Measurements from ENCODE around the gene MLXIP. TPM values are rescaled to one million over a fixed set of nuclear protein-coding genes. Genes with fewer than 3 reads are reported as not detected.

The MLXIP gene
- total RNA-seq, 1 experiment from 2014 or later = 32.4 TPM

DNA sequence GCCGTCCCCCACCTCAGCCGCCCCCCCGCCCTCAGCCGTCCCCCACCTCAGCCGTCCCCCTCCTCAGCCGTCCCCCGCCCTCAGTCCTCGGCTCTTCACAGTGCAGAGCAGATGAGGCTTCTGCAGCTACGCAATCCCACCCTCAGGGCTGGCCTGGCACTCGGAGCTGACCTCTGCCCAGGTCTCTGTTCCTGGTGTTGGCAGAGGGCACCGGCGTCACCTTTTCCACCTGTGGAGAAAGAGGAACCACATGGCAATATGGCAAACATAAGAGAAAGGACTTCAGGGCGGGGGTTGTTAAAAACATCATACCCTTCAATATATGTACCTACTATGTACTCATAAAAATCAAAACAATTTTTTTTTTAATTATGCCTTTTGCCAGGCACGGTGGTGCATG is 45.8 kb downstream of the MLXIP start:
- Histone ChIP-seq H3K56ac (ENCODE audit: insufficient read length, low read depth, low read length) (no peak overlapping the region), H3K14ac (ENCODE audit: insufficient read depth, low read length) (no peak overlapping the region), H2BK15ac (ENCODE audit: low read depth, low read length) (no peak overlapping the region), H3K23ac (ENCODE audit: insufficient read length, low read depth, low read length) (no peak overlapping the region), H3K4ac (ENCODE audit: low read depth, low read length) (no peak overlapping the region), H3K79me2 (ENCODE audit: insufficient read depth, low read length) (no peaks in the 10 kb centered on the region; the same call in 1 of the 2 replicates), H3K27ac (ENCODE audit: insufficient read length, low read depth, low read length) (no peak overlapping the region), H4K5ac (ENCODE audit: insufficient read length, low read depth, low read length) (no peak overlapping the region), H2AK5ac (ENCODE audit: insufficient read length, low read length) (no peak overlapping the region), H2BK12ac (ENCODE audit: insufficient read length, low read depth, low read length) (no peak overlapping the region), H3K9ac (ENCODE audit: extremely low read depth, insufficient read length, low read length) (no peak overlapping the region), H3K4me1 (ENCODE audit: insufficient read depth, low read length) (0 out of 2 replicates have a peak, but pooled peaks cover 4% of the 10 kb centered on the region), H2BK120ac (ENCODE audit: low read depth, low read length, poor library complexity, severe bottlenecking) (no peak overlapping the region), H3K79me1 (ENCODE audit: insufficient read depth, low read depth, low read length, poor library complexity, severe bottlenecking) (no peaks in the 10 kb centered on the region), H4K8ac (replicated peaks; ENCODE audit: insufficient read length, low read depth, low read length) (no peak overlapping the region), H3K23me2 (ENCODE audit: insufficient read length, low read depth, low read length, poor library complexity, severe bottlenecking) (no peaks in the 10 kb centered on the region), H4K20me1 (ENCODE audit: control insufficient read depth, insufficient read depth, insufficient read length) (no peaks in the 10 kb centered on the region), H4K91ac (ENCODE audit: insufficient read length, low read depth, low read length) (no peak overlapping the region), H3K18ac (ENCODE audit: insufficient read length, low read depth, low read length) (no peak overlapping the region), H3T11ph (ENCODE audit: low read length) (no peak overlapping the region), H2AFZ (ENCODE audit: low read length) (no peak overlapping the region), H3K4me2 (ENCODE audit: insufficient read depth, insufficient read length, low read length) (no peak overlapping the region), H2BK20ac (ENCODE audit: low read depth, low read length, poor library complexity, severe bottlenecking) (no peak overlapping the region), H2BK5ac (ENCODE audit: insufficient read length, low read length) (no peak overlapping the region), H3K27me3 (ENCODE audit: insufficient read depth, low read length) (no peaks in the 10 kb centered on the region), H3K9me3 (ENCODE audit: control insufficient read depth, low read depth, low read length) (no peaks in the 10 kb centered on the region)
- Mint-ChIP-seq H3K27me3 (ENCODE audit: low read depth) (no peaks in the 10 kb centered on the region), H3K36me3 (ENCODE audit: insufficient read depth in 1 of 3, low read depth in 3 of 3) (peaks cover 0 to 12% (median 5%) of the 10 kb centered on the region in 3 experiments; a peak in 5 of 7 replicates), H3K4me3 (no peak overlapping the region), H3K4me1 (peaks cover 19 to 20% of the 10 kb centered on the region in 2 experiments), H3K9me3 (no peaks in the 10 kb centered on the region), H3K27ac (peak overlapping the region in 1 of 3 experiments; percentile 85; a peak in 1 of 7 replicates)
- DNase-seq = no peak
- TF ChIP-seq, protein P1, sequence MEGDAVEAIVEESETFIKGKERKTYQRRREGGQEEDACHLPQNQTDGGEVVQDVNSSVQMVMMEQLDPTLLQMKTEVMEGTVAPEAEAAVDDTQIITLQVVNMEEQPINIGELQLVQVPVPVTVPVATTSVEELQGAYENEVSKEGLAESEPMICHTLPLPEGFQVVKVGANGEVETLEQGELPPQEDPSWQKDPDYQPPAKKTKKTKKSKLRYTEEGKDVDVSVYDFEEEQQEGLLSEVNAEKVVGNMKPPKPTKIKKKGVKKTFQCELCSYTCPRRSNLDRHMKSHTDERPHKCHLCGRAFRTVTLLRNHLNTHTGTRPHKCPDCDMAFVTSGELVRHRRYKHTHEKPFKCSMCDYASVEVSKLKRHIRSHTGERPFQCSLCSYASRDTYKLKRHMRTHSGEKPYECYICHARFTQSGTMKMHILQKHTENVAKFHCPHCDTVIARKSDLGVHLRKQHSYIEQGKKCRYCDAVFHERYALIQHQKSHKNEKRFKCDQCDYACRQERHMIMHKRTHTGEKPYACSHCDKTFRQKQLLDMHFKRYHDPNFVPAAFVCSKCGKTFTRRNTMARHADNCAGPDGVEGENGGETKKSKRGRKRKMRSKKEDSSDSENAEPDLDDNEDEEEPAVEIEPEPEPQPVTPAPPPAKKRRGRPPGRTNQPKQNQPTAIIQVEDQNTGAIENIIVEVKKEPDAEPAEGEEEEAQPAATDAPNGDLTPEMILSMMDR (conservative IDR thresholded peaks at IDR 0.05) = no peak
- no CpG with 5 or more reads among the region's 14 CpGs for WGBS (ENCODE audit: extremely low coverage, insufficient read length, low lambda C conversion rate)

Data from H9 (cell line).